Caco-2 (cell line): ENCODE data around the gene GRM7. TPM values are rescaled to one million over a fixed set of nuclear protein-coding genes. Genes with fewer than 3 reads are reported as not detected.

Experiments
- BruUV-seq: library from RNA; stranded (reverse); fragments of 400-500 nt; replicated peaks from 2 replicates; lab custom pipeline; 2021; lab: Mats Ljungman, UMichigan
- CTCF ChIA-PET: fragments of 300-600 bp; sonication (Branson Sonifier 250); formaldehyde crosslinking; loops from one replicate; lab custom pipeline; 2022; ENCODE audit warnings: antibody characterized with exemption; lab: Charles Lee
- POLR2A ChIA-PET: fragments of 300-600 bp; sonication (Branson Sonifier 250); formaldehyde crosslinking; loops from one replicate; lab custom pipeline; 2022; ENCODE audit warnings: antibody characterized with exemption; lab: Charles Lee
- DNase-seq, 2 experiments: peaks; one replicate each; pipeline versions ENCODE4 v3.0.0 to v3.0.0-alpha.2; 2020 to 2022
- H3K27me3 ChIP-seq: replicated peaks from 2 replicates; pipeline ENCODE4 v1.6.0; 2011; ENCODE audit warnings: low read length; ENCODE audit not compliant: control insufficient read depth, insufficient read depth
- H3K36me3 ChIP-seq: 2 replicates; pipeline ENCODE4 v1.5.1; 2011; ENCODE audit warnings: low read length; ENCODE audit not compliant: control insufficient read depth, insufficient read depth
- H3K4me1 ChIP-seq: fragments of 250-450 bp; sonication (Bioruptor Pico); 2 replicates; pipeline ENCODE4 v1.5.1; 2020; ENCODE audit warnings: mild to moderate bottlenecking
- H3K4me3 ChIP-seq: 2 replicates; pipeline ENCODE4 v1.5.1; 2011; ENCODE audit warnings: low read depth, mild to moderate bottlenecking, control low read depth, low read length
- H3K9me3 ChIP-seq: fragments of 250-450 bp; sonication (Bioruptor Pico); 2 replicates; pipeline ENCODE4 v1.5.1; 2020; ENCODE audit warnings: mild to moderate bottlenecking, moderate library complexity
- H3K27ac Mint-ChIP-seq: one replicate; pipeline ENCODE4 v1.8.0; 2022; ENCODE audit warnings: mixed read lengths; ENCODE audit not compliant: unreplicated experiment
- H3K27me3 Mint-ChIP-seq: one replicate; pipeline ENCODE4 v1.8.0; 2022; ENCODE audit warnings: mixed read lengths; ENCODE audit not compliant: insufficient read depth, unreplicated experiment
- H3K36me3 Mint-ChIP-seq: one replicate; pipeline ENCODE4 v1.8.0; 2022; ENCODE audit warnings: mild to moderate bottlenecking, mixed read lengths; ENCODE audit not compliant: insufficient read depth, unreplicated experiment
- H3K4me1 Mint-ChIP-seq: one replicate; pipeline ENCODE4 v1.8.0; 2022; ENCODE audit warnings: low read depth, mixed read lengths; ENCODE audit not compliant: unreplicated experiment
- H3K4me3 Mint-ChIP-seq: one replicate; pipeline ENCODE4 v1.8.0; 2022; ENCODE audit warnings: mild to moderate bottlenecking, moderate library complexity, mixed read lengths; ENCODE audit not compliant: unreplicated experiment
- H3K9me3 Mint-ChIP-seq: one replicate; pipeline ENCODE4 v1.8.0; 2022; ENCODE audit warnings: mixed read lengths; ENCODE audit not compliant: unreplicated experiment
- intact Hi-C: fragments of 100-400 bp; cut with micrococcal nuclease; formaldehyde crosslinking; loops from one replicate; pipeline ENCODE4 v1.10.0; 2022; ENCODE audit not compliant: unreplicated experiment
- total RNA-seq: library from RNA; stranded (reverse); gene quantifications from 2 replicates; pipeline ENCODE4 v1.2.3, GENCODE V29; 2022
- TF ChIP-seq, protein P1 (sequence below), 2 experiments: fragments of 200-600 bp in 1 of 2; IDR thresholded peaks; 1 replicate in 1 of 2; 2 replicates in 1 of 2; pipeline versions ENCODE4 v1.5.1 to v1.8.0; 2011 to 2022; ENCODE audit warnings: antibody characterized with exemption in 1 of 2, control low read depth in 1 of 2, inconsistent platforms in 1 of 2, low read depth in 1 of 2, low read length in 1 of 2, mild to moderate bottlenecking in 1 of 2, moderate library complexity in 1 of 2; ENCODE audit not compliant: insufficient read depth in 1 of 2, severe bottlenecking in 1 of 2, unreplicated experiment in 1 of 2

Gene GRM7
- total RNA-seq, 1 experiment from 2014 or later, result not detected

GRCh38 chr3:7506606-7507180, 645.8 kb downstream of the GRM7 start:
- Histone ChIP-seq H3K9me3 (peaks cover 7% of the 10 kb centered on the region; the same call in 1 of the 2 replicates), H3K4me3 (no peak overlapping the region), H3K36me3 (no peaks in the 10 kb centered on the region), H3K27me3 (no peaks in the 10 kb centered on the region; the same call in 1 of the 2 replicates), H3K4me1 (peaks cover 13% of the 10 kb centered on the region)
- TF ChIP-seq, protein P1, sequence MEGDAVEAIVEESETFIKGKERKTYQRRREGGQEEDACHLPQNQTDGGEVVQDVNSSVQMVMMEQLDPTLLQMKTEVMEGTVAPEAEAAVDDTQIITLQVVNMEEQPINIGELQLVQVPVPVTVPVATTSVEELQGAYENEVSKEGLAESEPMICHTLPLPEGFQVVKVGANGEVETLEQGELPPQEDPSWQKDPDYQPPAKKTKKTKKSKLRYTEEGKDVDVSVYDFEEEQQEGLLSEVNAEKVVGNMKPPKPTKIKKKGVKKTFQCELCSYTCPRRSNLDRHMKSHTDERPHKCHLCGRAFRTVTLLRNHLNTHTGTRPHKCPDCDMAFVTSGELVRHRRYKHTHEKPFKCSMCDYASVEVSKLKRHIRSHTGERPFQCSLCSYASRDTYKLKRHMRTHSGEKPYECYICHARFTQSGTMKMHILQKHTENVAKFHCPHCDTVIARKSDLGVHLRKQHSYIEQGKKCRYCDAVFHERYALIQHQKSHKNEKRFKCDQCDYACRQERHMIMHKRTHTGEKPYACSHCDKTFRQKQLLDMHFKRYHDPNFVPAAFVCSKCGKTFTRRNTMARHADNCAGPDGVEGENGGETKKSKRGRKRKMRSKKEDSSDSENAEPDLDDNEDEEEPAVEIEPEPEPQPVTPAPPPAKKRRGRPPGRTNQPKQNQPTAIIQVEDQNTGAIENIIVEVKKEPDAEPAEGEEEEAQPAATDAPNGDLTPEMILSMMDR (IDR thresholded peaks at IDR 0.05; ENCODE audit: insufficient read depth in 1 of 2, low read depth in 1 of 2, low read length in 1 of 2, severe bottlenecking in 1 of 2, unreplicated experiment in 1 of 2), result no peak
- no peak overlapping the region for H3K27ac Mint-ChIP-seq
- peaks cover 15% of the 10 kb centered on the region for H3K4me1 Mint-ChIP-seq
- H3K9me3 Mint-ChIP-seq, result peaks cover 20% of the 10 kb centered on the region
- intact Hi-C loops, result no loop called here
- no TSS peak for BruUV-seq
- H3K27me3 Mint-ChIP-seq, result no peaks in the 10 kb centered on the region
- CTCF ChIA-PET, result no interaction called here
- no peak overlapping the region for H3K4me3 Mint-ChIP-seq
- no peak for DNase-seq
- POLR2A ChIA-PET, result no interaction called here
- no peaks in the 10 kb centered on the region for H3K36me3 Mint-ChIP-seq

GRCh38 chr3:7508821-7509220, 647.9 kb downstream of the GRM7 start:
- DNase-seq, result no peak
- Mint-ChIP-seq H3K4me1 (peaks cover 15% of the 10 kb centered on the region), H3K27me3 (peaks cover 4% of the 10 kb centered on the region), H3K27ac (no peak overlapping the region), H3K9me3 (peaks cover 20% of the 10 kb centered on the region), H3K36me3 (no peaks in the 10 kb centered on the region), H3K4me3 (no peak overlapping the region)
- ChIA-PET CTCF (no interaction called here), POLR2A (no interaction called here)
- TF ChIP-seq, protein P1 (IDR thresholded peaks at IDR 0.05; ENCODE audit: insufficient read depth in 1 of 2, low read depth in 1 of 2, low read length in 1 of 2, severe bottlenecking in 1 of 2, unreplicated experiment in 1 of 2), result no peak
- Histone ChIP-seq H3K9me3 (peaks cover 7% of the 10 kb centered on the region; the same call in 1 of the 2 replicates), H3K4me3 (no peak overlapping the region), H3K36me3 (no peaks in the 10 kb centered on the region), H3K27me3 (no peaks in the 10 kb centered on the region; the same call in 1 of the 2 replicates), H3K4me1 (peaks cover 13% of the 10 kb centered on the region)
- intact Hi-C loops, result no loop called here
- no TSS peak for BruUV-seq

DNA sequence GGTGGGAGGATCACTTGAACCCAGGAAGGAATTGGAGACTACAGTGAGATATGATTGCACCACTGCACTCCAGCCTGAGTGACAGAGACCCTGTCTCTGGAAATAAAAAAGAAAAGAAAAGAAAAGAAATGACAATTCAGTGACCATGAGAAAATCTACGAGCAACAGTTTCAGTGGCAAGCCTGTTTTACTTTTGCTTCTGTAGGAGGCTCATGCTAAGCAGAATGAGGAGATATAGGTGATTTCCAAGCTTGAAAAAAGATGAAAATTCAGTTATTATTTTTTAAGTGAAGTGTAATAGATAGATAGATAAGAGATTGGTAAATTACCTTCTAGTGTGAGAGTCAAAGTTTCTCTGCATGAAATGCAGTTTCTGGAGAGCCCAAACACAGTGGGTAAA, 651.1 kb downstream of the GRM7 start:
- no peaks in the 10 kb centered on the region for H3K4me1 ChIP-seq
- intact Hi-C loops, result no loop called here
- ChIA-PET POLR2A (no interaction called here), CTCF (no interaction called here)
- TF ChIP-seq, protein P1 (IDR thresholded peaks at IDR 0.05; ENCODE audit: insufficient read depth in 1 of 2, low read depth in 1 of 2, low read length in 1 of 2, severe bottlenecking in 1 of 2, unreplicated experiment in 1 of 2), result no peak
- H3K27ac Mint-ChIP-seq, result no peak overlapping the region
- no TSS peak for BruUV-seq
- no peaks in the 10 kb centered on the region for H3K36me3 ChIP-seq
- no peaks in the 10 kb centered on the region; the same call in 1 of the 2 replicates for H3K27me3 ChIP-seq
- no peak overlapping the region for H3K4me3 ChIP-seq
- H3K4me1 Mint-ChIP-seq, result peaks cover under 1% of the 10 kb centered on the region
- H3K9me3 ChIP-seq, result no peaks in the 10 kb centered on the region
- H3K4me3 Mint-ChIP-seq, result no peak overlapping the region
- peaks cover 4% of the 10 kb centered on the region for H3K27me3 Mint-ChIP-seq
- no peak for DNase-seq
- no peaks in the 10 kb centered on the region for H3K36me3 Mint-ChIP-seq
- no peaks in the 10 kb centered on the region for H3K9me3 Mint-ChIP-seq
